SW480 (cell line): ENCODE measurements around the gene ACSS1.
"Not testable (repeated sequence)": the region's sequence is repeated elsewhere in the genome, so short reads cannot be mapped to it uniquely, and the experiment has no call there.

Source experiments
- DNase-seq: peaks from one replicate; pipeline ENCODE4 v3.0.0-alpha.2; 2016; ENCODE audit warnings: low spot score

The ACSS1 gene

DNA sequence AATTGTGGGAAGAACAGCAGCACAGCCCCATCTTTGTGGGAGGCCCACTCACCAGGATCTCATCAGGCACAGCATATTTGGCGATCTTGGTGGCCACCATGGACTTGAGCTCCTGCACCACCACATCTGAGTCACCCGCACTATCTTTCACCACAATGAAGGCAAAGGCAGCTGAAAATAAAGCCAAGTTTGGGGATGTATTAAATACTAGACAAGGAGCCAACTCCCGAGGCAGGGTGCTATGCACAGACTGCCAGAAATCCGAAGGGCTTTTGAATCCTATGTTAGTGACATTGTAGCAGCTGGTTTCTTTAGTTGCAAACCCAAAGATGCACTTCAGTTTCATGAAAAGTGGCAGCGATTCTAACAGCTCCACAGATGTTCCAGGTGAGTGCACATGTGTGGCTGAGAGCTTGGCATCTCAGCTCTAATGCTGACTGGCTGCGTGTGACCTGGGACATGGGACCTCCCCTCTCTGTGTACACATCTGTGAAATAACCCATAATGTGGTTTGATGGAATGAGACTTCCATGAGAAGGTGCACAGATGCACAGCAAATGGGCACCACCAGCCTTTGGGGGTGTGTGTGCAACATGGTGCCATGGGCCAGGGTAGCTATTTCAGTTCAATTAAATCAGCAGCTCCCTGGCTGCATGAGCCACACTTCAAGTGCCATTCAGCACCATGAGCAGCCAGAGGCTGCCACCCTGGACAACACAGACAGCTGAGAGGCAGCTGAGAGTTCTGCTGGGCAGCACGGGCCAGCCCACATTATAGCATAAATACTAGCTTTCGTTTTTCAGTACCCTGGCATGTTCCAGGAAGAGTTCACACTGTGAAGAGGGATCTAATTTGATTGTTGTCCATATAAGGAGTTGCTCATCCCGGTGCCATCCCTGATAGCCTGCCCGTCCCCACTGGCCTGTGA, 48.5 kb downstream of the ACSS1 start:
- DNase-seq = no peak

DNA sequence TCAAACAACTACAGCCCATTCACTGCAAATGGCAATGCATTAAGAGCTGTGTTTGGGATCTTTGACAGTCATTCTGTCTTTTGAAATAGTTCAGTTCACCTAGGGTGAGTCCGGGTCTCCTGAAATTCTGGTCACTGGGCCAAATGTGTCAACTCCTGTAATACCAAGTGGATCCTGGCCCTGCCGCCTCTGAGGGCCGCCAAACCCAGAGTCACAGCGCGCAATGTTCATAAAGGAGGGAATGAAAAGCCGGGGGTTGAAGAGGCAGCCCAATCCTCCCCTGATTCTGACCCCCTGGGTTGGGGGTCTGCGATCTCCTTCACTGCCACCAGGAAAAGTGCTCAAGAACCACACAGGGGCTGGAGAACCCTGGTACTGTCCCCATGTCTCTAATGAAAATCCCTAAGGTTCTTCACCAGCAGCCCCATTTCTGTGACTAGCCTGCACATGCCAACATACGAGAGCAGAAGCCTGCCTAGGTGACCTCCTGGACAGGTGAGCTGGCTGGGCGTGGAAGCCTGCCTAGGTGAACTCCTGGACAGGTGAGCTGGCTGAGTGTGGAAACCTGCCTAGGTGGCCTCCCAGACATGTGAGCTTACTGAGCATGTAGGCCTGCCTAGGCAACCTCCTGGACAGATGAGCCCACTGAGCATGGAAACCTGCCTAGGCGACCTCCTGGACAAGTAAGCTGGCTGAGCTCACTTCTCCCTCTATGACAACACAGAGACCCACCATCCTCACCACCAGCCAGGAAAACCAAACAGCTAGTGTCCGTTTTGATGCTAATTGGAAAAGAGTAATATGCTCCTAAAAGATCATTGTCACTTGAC, 49.3 kb downstream of the ACSS1 start:
- no peak for DNase-seq

DNA sequence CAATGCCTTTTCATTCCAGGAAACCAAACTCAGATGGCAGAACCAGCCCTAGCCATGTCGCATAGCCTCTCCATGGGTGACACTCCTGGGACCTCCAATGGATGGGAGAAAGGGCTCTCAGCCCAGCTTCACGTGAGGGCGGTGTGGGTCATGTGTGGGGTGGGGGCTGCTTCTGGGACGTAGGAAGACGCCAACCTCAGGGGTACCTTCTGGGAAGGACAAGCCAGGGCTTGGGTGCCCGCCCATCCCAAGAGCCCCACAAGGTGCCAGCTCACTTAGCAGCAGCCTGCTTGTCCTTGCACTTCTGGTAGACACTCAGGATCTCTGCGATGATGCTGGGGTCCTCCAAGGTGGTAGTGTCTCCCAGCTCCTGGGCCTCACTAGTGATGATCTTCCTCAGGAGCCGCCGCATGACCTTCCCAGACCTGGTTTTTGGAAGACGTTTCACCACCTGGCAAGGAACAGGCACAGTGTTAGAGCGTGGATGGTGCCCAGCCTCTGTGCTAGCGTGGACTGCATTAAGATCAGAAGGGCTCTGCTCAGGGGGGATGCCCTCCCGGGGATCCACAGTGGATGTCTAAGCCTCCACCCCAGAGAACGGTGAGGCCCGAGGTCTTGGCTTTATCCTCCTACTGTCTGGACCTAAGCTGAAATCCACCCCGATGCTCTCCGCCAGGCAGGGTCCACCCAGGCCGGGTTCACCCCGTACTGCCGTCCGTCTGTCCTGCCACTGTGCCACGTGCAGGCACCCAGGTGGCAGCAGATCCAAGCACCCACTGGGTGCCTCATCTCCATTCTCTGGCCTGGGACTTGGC, 50.2 kb downstream of the ACSS1 start:
- DNase-seq = no peak

DNA sequence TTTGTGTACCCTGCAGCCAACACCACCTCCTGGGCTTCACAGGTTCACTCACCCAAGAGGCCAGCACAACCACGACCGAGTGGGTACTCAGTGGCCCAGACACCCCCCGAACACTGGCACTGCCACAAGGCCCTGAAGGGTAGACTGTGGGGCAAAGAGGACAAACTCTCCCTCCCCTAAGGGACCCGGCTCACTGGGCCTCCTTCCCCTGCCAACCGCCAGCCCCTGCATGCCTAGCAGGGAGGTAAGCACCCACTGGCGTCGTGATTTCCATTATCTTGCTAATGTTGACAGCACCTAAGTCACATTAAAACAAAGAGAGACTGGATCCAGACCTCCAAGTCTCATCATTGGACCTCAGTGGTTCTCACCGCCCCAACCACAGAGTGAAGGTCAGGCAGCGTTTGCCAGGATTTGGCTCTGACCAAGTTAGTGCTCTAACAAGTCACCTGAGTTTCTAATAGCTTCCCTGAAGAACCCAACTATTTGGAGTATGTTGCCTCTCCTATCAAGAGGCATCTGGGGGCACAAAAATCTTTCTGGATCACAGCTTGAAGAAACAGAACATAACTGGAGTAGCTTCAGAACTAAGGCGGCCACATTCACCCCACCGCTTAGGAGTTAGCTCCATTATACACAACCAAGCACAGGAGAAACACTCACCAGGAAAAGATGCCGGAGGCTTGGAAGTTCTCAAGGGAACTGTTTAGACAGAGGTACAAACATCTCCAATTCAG, 51.3 kb downstream of the ACSS1 start:
- DNase-seq = no peak

DNA sequence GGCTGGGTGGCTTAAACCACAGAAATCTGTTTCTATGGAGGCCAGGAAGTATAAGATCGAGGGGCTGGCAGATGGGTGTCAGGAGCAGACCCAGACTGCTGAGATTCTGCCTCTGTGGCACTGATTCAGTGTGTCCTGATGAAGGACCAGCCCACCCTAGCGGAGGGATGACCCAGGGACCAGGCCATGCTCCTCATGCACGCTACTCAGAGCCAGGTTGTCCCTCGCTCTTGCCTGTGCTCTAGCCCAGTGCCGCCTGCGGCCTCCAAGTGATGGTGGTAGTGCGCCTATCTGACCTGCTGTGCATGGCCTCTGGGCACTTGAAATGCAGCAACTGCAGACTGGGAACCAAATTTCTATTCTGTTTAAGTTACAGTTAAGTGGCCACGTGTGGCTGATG, 52.3 kb downstream of the ACSS1 start:
- DNase-seq = no peak

DNA sequence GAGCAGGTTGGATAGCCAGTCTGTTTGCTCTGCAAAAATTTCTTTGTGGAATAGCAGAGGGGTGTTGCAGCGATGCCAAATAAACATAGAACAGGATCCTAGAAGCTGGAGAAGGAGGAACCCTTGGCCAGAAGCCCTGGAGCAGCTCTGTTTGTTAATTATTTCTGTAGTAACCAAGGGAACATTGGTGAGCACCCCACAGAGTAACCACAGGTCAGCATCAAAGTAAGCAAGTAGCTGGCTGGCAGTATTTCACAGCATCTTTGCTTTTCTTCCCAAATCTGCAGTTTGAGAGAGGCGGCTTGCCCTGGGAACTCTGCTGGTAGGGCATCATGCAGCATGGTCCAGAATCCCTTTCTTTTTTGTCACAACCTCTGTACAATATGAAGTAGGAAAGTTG, 52.7 kb downstream of the ACSS1 start:
- no peak for DNase-seq

DNA sequence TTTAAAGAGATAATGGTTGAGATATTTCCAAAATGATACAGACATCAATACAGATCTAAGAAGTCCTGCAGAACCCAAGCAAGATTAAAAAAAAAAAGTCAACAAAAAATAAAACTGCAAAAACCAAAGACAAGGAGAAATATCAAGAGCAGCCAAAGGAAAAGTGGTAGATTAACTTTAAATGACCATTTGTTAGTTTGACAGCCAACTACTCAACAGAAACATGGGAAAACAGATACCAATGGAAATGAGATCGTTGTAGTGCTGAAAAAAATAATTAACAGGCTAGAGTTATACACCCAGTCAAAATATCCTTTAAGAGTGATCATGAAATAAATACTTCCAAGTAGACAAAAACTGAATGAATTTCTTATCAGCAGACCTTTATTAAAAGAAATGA, 54.9 kb downstream of the ACSS1 start:
- no peak for DNase-seq

DNA sequence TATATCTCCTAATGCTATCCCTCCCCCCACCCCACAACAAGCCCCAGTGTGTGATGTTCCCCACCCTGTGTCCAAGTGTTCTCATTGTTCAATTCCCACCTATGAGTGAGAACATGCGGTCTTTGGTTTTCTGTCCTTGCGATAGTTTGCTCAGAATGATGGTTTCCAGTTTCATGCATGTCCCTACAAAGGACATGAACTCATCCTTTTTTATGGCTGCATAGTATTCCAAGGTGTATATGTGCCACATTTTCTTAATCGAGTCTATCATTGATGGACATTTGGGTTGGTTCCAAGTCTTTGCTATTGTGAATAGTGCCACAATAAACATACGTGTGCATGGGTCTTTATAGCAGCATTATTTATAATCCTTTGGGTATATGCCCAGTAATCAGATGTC, 56.6 kb downstream of the ACSS1 start:
- DNase-seq = not testable (repeated sequence)

DNA sequence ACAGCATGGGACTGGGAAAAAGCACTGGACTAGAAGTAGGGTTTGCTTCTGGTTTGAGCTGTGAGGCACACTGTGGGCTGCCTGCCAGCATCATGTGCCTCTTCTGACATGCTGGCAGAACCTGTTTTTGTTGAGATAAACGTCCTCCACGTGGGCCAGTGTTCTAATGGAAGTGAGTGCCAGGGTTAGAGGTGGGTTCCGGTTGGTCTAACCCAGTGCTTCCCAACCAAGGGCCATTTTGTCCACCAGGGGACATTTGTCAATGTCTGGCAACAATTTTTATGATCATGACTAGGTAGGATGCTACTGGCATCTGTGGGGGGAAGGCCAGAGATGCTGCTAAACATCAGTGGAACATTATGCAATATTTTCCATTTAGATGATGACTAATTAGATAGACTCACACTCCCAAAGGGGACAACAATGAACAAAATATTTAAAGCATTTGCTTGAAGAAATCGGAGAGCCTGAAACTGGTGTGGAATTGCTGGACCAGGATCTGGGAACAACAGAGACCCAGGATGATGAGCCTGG, 57.6 kb downstream of the ACSS1 start:
- DNase-seq = peak; percentile 43

DNA sequence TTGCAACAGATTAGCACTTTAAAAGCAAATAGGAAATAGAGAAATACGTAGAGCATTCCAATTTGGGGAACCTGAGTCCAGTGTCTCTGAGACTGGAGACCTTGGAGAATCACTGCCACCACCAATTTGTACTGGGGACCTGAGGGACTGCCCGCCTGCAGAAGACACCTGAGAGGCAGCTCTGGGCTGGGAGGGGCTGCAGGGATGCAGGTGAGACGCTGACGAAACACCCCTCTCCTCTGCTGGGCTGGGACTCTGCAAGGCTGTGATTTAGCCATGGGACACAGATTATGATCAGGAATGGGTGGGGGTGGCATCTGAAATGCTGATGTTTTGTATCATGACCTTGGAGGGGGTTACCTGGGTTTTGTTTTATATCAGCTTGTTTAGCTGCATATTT, 58.4 kb downstream of the ACSS1 start:
- DNase-seq = no peak

DNA sequence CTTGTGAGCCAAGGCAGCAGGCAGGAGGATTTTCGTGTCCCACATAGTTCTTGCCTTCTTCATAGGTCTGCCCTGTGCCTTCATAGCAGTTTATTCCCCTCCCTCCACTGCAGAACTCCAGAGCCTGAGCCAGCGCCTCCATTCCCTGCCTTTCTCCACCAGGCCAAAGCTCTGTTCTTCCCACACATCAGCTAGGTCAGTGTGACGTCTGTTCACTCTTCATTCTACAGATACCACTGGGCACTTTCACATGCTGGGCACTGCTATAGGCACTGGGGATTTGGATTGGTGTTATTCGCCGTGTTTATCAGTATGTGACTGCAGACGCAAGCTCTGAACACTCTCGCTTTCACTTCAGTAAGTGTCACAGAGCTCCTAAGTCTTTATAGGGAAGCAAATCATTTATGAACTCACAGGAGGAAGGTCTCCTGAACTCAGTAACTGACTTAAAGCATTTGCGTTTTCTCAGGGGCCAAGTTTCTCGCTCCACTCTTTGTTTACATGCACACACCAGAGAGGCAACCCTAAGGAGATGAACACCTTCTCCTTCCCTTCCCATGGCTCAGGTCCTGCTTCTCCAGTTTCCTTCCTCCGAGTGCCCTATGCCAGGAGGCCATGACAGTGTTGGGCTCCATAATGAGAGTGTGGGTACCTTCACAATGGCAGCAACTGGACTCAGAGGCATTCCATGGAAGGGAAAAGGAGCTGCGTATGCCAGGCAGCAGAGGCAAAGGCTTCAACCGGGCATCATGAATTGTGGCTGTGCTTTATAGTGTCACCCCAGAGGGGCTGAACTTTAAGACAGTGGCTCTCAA, 59.1 kb downstream of the ACSS1 start:
- DNase-seq = no peak

DNA sequence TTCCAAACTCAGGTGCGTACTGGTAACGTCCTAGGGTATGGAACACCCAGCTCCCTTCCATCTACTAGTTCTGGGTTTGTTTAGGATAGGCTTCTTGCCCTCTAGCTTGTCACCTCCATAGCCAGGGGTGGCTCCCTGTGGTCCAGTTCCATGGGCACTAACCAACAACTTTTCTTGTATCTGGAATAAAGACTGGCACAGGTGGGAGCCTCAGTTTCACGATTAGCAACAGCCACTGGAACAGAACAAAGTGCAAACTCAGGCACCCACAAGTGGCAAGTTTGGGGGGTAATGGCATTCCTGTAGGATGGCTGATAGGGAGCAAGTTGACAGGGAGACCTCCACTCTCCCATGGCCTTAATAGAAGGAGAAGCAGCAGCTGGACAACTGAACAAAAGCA, 59.8 kb downstream of the ACSS1 start:
- no peak for DNase-seq

DNA sequence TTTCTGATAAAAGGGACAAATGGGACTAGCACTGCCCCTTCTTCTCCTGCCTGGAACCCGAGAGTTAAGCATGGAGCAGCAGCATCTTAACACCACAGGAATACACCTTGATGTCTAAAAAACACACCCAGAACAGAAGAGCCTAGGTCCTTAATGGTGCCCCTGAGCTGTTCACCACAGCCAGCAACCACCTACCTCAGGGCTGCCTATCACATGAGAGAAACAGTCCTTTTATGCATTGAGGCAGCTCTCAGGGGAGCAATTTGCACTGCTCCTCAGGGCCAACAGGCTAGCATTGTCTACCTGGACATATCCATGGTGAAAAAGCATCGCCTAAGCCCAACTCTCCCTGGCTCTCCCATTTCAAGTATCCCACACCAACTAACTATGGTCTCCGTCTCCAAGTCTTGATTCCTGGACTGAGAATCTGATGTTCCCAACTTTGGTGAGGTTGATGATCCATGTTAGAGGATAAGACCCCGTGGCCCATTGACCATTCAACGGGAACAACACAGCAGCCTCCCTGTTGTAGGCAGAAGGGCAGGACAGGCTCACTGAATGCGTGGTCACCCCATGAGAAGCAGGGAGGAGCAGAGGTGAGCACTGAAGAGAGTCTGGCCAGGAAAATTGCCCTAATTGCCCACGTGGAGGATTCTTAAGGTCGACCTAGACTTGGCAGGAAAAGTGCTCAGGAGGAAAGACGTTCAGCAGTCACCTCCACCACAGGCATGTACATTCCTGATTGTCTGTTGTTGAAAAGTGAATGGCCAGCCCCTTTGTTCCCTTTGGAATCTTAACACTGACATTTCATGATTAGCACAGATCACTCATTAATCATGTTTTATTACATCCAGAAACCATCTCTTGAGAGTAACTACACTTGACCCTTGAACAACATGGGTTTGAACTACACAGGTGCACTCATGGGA, 61.2 kb downstream of the ACSS1 start:
- DNase-seq = no peak

DNA sequence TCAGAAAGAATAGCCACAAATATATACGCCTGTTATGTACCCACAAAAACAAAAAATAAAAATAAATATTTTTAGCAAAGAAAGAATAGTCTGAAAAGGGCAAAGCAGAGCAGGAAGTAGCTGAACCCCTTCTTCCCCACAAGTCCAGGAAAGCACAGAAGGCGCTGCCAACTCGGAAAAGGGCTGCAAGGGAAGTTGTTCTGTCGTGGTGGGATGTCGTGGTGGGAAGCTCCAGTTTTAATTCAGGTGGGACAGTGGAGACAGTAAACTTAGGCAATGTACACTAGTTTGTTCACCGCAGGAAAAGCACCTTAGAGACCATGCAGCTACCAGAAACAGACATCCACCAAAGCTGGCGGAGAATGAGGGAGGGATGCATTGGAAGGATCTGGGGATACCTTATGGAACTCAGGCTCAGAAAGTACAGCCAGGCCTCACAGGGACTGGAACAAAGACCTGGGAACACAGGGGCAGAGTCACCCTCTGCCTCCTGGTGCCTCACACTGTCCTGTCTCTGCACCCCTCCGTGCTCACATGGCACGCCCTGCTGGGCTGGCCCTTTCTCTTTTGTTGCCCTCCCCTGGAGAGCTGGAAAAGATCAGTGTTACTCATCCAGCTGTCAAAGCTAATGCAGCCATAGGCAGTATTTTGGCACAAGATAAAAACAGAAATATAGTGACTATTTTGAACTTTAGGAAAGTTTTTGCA, 62.0 kb downstream of the ACSS1 start:
- peak; percentile 27 for DNase-seq

DNA sequence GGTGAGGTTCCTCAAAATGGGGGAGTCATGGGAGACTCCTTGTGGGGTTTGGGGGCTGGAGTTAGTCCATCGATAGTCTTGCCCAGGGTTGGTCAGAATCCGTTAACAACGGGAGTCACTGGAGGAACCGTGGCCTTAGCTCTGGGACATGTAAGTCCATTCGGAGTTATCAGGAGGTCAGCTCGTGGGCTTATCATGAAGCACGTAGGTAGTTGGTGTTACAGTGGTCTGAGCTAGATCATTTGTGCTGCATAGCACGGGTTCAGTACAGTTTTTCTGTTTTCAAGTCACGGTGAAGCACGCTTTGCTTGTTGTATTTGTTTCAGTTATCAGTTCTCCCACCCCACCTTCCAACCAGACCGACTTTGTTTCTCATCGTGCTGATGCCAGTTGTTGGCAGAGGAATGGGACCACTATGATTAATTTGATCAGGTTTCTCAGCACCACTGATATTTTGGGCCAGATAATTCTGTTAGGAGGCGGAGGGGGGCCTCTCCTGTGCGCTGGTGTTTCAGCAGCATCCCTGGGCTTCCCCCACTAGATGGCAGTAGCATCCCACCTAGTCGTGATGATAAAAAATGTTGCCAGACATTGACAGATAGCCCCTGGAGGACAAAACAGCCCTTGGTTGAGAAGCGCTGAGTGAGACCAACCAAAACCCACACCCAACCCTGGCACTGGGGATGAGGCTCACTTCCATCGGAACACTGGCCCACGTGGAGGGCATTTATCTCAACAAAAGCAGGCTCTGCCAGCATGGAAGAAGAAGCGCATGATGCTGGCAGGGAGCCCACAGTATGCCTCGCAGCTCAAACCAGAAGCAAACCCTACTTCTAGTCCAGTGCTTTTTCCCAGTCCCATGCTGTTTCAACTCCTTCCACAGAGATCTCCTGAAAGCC, 63.2 kb downstream of the ACSS1 start:
- DNase-seq = peak; percentile 80

DNA sequence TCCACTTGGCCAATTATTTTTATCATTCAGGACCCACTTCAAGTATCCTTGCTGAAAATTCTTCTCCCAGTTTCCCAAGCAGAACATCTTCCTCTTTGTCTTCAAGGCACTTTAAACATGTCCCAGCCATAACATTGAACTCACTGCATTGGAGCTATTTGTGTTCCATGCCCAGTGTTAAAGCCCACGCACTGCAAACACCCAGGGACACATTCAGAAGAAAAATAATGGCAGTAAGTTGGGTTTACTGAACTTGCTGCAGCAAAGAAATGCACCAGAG, 63.8 kb downstream of the ACSS1 start:
- DNase-seq = no peak

DNA sequence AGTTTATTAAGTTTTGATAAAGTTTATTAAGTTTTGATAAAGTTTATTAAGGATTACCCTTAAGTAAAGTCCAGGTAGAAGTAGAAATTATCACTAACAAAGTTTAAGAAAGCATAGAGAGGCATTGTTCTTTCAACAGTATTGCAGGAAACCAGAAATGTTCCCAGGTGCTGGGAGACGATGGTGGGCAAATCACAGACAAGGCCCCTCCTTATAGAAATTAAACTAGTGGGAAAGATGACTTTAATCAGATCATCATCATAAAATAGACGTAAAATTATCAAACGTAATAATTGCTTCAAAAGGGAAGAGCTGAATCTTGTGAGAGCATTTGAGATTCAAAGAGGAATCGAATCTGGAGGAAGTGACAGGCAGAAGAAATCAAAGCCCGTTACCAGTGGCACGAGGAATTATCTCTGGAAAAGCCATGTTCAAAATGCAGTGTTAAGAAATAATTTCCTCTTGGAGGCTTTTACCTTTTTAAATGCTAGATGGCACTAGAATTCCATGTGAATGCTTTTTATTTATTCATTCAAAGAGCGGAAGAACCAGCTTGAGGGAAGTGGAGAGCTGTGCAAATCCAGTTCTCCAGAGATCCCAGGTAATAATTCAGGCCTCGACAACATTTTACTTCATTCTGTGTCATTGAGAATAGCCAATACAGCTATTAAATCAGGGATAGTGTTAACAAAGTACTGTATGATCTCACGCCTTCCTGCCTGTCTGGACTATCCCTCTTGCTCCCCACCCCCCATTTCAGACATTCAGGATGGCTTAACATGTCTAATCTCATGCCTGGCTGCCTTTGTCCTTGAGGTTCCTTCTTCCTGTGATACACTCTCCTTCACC, 64.4 kb downstream of the ACSS1 start:
- peak; percentile 81 for DNase-seq
